ENCODE results near the gene DCANP1.
A peak's percentile ranks its signal among the peaks of the same experiment; 100 is the strongest.

DNA sequence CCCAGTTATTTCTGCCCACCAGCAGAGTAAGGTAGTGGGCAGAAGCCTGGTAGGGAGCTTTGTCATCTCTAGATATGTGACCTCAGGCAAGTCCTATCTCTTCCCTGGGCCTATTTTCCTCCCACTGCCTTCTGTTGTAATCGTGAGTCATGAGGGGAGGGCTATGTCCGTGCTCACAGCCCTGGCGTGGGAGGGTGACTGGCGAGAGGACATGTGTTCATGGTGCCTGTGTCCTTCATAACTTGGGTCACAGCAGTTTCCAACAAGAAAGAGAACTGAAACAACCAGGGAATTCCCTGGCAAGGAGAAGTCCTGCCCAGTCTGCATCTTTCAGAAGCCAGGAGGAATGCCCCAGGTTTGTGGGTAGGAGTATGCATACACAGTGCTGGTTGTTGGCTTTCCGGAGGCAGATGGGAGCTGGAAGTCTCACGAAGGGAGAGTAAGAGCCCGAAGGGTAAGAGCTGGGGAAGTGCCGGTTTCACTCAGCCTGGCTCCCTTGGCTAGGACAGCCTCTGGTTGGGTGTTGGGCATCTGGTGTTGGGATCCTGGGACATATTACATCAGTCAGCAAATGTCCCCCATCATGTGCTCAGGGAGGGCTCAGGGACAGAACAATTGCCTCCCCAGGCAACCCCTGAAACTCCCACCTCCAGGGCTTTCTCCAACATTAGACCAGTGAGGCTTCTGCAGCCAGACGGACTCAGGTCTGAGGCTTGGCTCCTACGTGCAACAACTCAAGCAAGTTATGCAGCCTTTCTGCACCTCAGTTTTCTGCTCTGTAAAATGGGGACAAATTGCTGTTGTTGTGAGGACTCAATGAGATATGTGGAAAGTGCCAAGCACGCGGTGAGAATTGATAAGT lies 9.3 kb upstream of the DCANP1 start:
- TF ChIP-seq, protein P1, sequence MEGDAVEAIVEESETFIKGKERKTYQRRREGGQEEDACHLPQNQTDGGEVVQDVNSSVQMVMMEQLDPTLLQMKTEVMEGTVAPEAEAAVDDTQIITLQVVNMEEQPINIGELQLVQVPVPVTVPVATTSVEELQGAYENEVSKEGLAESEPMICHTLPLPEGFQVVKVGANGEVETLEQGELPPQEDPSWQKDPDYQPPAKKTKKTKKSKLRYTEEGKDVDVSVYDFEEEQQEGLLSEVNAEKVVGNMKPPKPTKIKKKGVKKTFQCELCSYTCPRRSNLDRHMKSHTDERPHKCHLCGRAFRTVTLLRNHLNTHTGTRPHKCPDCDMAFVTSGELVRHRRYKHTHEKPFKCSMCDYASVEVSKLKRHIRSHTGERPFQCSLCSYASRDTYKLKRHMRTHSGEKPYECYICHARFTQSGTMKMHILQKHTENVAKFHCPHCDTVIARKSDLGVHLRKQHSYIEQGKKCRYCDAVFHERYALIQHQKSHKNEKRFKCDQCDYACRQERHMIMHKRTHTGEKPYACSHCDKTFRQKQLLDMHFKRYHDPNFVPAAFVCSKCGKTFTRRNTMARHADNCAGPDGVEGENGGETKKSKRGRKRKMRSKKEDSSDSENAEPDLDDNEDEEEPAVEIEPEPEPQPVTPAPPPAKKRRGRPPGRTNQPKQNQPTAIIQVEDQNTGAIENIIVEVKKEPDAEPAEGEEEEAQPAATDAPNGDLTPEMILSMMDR (IDR thresholded peaks at IDR 0.05 in 8 of 11, conservative IDR thresholded peaks at IDR 0.05 in 3 of 11) = no peak
- TF ChIP-seq POLR2AphosphoS5 (IDR thresholded peaks at IDR 0.05) (peak in 2 of 3 donors; percentile 28 to 63), POLR2A (IDR thresholded peaks at IDR 0.05) (no peak)
